ENCODE data around the gene VPS13D.

DNA sequence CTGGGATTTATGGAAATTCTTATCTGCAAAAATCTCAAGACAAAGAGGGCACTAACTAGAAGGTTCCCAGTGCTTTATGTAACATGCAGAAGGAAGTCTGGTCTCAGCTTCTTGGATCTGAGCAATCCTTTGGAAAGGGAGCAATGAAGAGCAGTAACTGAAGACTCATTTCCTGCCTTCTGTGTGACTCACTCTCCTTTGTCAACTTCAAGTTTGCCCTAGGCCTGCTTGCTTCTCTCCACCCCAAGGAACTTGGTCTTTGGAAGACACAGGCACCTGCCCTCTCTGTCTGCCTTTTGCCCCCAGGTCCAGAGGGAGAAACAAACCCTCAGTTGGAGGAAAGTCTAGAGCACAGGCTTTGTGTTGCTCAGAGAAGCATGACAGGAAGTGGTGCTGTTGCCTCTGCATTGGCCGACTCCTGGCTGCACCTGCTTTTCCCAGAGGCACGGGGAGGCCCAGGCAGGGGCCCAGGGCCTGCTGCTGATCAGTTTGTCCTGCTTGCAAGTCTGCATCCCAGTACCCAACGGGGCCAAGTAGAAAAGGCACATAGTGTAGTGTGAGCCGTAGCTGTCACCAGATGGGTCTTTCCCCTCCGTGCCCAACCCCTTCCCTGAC is 251.0 kb downstream of the VPS13D start:
- TF ChIP-seq EZH2 (optimal IDR thresholded peaks at IDR 0.05; ENCODE audit: low read depth, low read length) (no peak), EZH2phosphoT487 (IDR thresholded peaks at IDR 0.05; ENCODE audit: low read length) (no peak)
- TF ChIP-seq, protein P1, sequence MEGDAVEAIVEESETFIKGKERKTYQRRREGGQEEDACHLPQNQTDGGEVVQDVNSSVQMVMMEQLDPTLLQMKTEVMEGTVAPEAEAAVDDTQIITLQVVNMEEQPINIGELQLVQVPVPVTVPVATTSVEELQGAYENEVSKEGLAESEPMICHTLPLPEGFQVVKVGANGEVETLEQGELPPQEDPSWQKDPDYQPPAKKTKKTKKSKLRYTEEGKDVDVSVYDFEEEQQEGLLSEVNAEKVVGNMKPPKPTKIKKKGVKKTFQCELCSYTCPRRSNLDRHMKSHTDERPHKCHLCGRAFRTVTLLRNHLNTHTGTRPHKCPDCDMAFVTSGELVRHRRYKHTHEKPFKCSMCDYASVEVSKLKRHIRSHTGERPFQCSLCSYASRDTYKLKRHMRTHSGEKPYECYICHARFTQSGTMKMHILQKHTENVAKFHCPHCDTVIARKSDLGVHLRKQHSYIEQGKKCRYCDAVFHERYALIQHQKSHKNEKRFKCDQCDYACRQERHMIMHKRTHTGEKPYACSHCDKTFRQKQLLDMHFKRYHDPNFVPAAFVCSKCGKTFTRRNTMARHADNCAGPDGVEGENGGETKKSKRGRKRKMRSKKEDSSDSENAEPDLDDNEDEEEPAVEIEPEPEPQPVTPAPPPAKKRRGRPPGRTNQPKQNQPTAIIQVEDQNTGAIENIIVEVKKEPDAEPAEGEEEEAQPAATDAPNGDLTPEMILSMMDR (IDR thresholded peaks at IDR 0.05; ENCODE audit: low read length) = no peak
